GM19351 (cell line): ENCODE data around the gene RASSF7.
"Not testable (repeated sequence)": the region's sequence is repeated elsewhere in the genome, so short reads cannot be mapped to it uniquely, and the experiment has no call there.

ENCODE experiments used
- ATAC-seq: cut with Tn5 transposase; IDR thresholded peaks from one replicate; pipeline ENCODE4 v1.9.1; 2021; ENCODE audit warnings: mild to moderate bottlenecking, moderate library complexity; ENCODE audit not compliant: unreplicated experiment

RASSF7 gene

GRCh38 chr11:565921-566509 lies 5.2 kb downstream of the RASSF7 start:
- no peak for ATAC-seq

GRCh38 chr11:567011-567628 lies 6.3 kb downstream of the RASSF7 start:
- no peak for ATAC-seq

GRCh38 chr11:567629-568292 lies 7.0 kb downstream of the RASSF7 start:
- ATAC-seq: peak; percentile 15

GRCh38 chr11:568306-569157 lies 7.8 kb downstream of the RASSF7 start:
- ATAC-seq: peak; percentile 90

GRCh38 chr11:569158-569885 lies 8.6 kb downstream of the RASSF7 start:
- ATAC-seq: no peak

GRCh38 chr11:571802-572185 lies 11.0 kb downstream of the RASSF7 start:
- no peak for ATAC-seq

- no peak for ATAC-seq
Observed at GRCh38 chr11:573146-573759, 12.5 kb downstream of the RASSF7 start.

- not testable (repeated sequence) for ATAC-seq
Observed at GRCh38 chr11:574031-574570, 13.3 kb downstream of the RASSF7 start.

- ATAC-seq: no peak
Observed at GRCh38 chr11:574632-575312, 14.0 kb downstream of the RASSF7 start.

- peak; percentile 32 for ATAC-seq
Observed at GRCh38 chr11:575313-575995, 14.7 kb downstream of the RASSF7 start.

- ATAC-seq: peak; percentile 86
Observed at GRCh38 chr11:575996-576768, 15.4 kb downstream of the RASSF7 start, which contains the start of gene PHRF1. PHRF1 (plus strand) TSS chr11:576470; CDS start chr11:581513, 5,043 bp downstream.

GRCh38 chr11:576811-577610 lies 16.2 kb downstream of the RASSF7 start:
- ATAC-seq: no peak

GRCh38 chr11:577611-577894 lies 16.8 kb downstream of the RASSF7 start:
- no peak for ATAC-seq

- no peak for ATAC-seq
Observed at GRCh38 chr11:578276-579035, 17.7 kb downstream of the RASSF7 start.

- no peak for ATAC-seq
Observed at GRCh38 chr11:579830-580601, 19.2 kb downstream of the RASSF7 start.

GRCh38 chr11:581342-581741 lies 20.6 kb downstream of the RASSF7 start:
- ATAC-seq: no peak
